H9 (cell line): Measurements from ENCODE around the gene EGLN1. TPM values are rescaled to one million over a fixed set of nuclear protein-coding genes. Genes with fewer than 3 reads are reported as not detected.

ENCODE experiments used
- DNase-seq: peaks from one replicate; pipeline ENCODE4 v3.0.0-alpha.2; 2017
- H2AFZ ChIP-seq: one replicate; pipeline ENCODE4 v1.6.1; 2013; ENCODE audit warnings: mild to moderate bottlenecking, low read length, control low read depth, moderate library complexity
- H2AK5ac ChIP-seq: 2 replicates; pipeline ENCODE4 v1.6.1; 2013; ENCODE audit warnings: low read length, control low read depth, mixed read lengths; ENCODE audit not compliant: insufficient read length
- H2BK120ac ChIP-seq: one replicate; pipeline ENCODE4 v1.6.1; 2013; ENCODE audit warnings: low read depth, mild to moderate bottlenecking, low read length, control low read depth, inconsistent platforms; ENCODE audit not compliant: poor library complexity, severe bottlenecking
- H2BK12ac ChIP-seq: 2 replicates; pipeline ENCODE4 v1.6.1; 2013; ENCODE audit warnings: low read length, control low read depth, mixed read lengths, low read depth; ENCODE audit not compliant: insufficient read length
- H2BK15ac ChIP-seq: 2 replicates; pipeline ENCODE4 v1.6.1; 2013; ENCODE audit warnings: low read depth, low read length, control low read depth
- H2BK20ac ChIP-seq: one replicate; pipeline ENCODE4 v1.6.1; 2013; ENCODE audit warnings: low read depth, mild to moderate bottlenecking, low read length, control low read depth, inconsistent platforms; ENCODE audit not compliant: poor library complexity, severe bottlenecking
- H2BK5ac ChIP-seq: 2 replicates; pipeline ENCODE4 v1.6.1; 2013; ENCODE audit warnings: low read length, control low read depth, mixed read lengths; ENCODE audit not compliant: insufficient read length
- H3K14ac ChIP-seq: 2 replicates; pipeline ENCODE4 v1.6.1; 2013; ENCODE audit warnings: low read length, control low read depth; ENCODE audit not compliant: insufficient read depth
- H3K18ac ChIP-seq: 2 replicates; pipeline ENCODE4 v1.6.1; 2013; ENCODE audit warnings: low read depth, mild to moderate bottlenecking, mixed read lengths, low read length, control low read depth; ENCODE audit not compliant: insufficient read length
- H3K23ac ChIP-seq: 2 replicates; pipeline ENCODE4 v1.6.1; 2013; ENCODE audit warnings: low read length, control low read depth, mixed read lengths, low read depth; ENCODE audit not compliant: insufficient read length
- H3K23me2 ChIP-seq: 2 replicates; pipeline ENCODE4 v1.6.1; 2013; ENCODE audit warnings: low read depth, mild to moderate bottlenecking, mixed read lengths, low read length, control low read depth; ENCODE audit not compliant: insufficient read length, poor library complexity, severe bottlenecking
- H3K27ac ChIP-seq: 2 replicates; pipeline ENCODE4 v1.5.1; 2013; ENCODE audit warnings: low read length, control low read depth, mixed read lengths, low read depth; ENCODE audit not compliant: insufficient read length
- H3K27me3 ChIP-seq: 2 replicates; pipeline ENCODE4 v1.6.1; 2013; ENCODE audit warnings: low read length, control low read depth, inconsistent platforms; ENCODE audit not compliant: insufficient read depth
- H3K4ac ChIP-seq: 2 replicates; pipeline ENCODE4 v1.6.1; 2013; ENCODE audit warnings: low read depth, mild to moderate bottlenecking, control low read depth, inconsistent platforms, low read length, moderate library complexity
- H3K4me1 ChIP-seq: 2 replicates; pipeline ENCODE4 v1.6.1; 2013; ENCODE audit warnings: low read length, control low read depth, inconsistent platforms; ENCODE audit not compliant: insufficient read depth
- H3K4me2 ChIP-seq: 2 replicates; pipeline ENCODE4 v1.6.1; 2013; ENCODE audit warnings: low read length, control low read depth, mixed read lengths; ENCODE audit not compliant: insufficient read length, insufficient read depth
- H3K56ac ChIP-seq: 2 replicates; pipeline ENCODE4 v1.6.1; 2013; ENCODE audit warnings: low read depth, mild to moderate bottlenecking, mixed read lengths, low read length, control low read depth; ENCODE audit not compliant: insufficient read length
- H3K79me1 ChIP-seq: 2 replicates; pipeline ENCODE4 v1.6.1; 2013; ENCODE audit warnings: low read depth, mild to moderate bottlenecking, moderate library complexity, low read length, control low read depth, inconsistent platforms; ENCODE audit not compliant: insufficient read depth, poor library complexity, severe bottlenecking
- H3K79me2 ChIP-seq: 2 replicates; pipeline ENCODE4 v1.6.1; 2013; ENCODE audit warnings: low read length, control low read depth, inconsistent platforms; ENCODE audit not compliant: insufficient read depth
- H3K9ac ChIP-seq: 2 replicates; pipeline ENCODE4 v1.6.1; 2013; ENCODE audit warnings: low read length, control low read depth, mixed read lengths; ENCODE audit not compliant: insufficient read length; ENCODE audit errors: extremely low read depth
- H3K9me3 ChIP-seq: one replicate; pipeline ENCODE4 v1.6.1; 2013; ENCODE audit warnings: low read depth, low read length, inconsistent platforms; ENCODE audit not compliant: control insufficient read depth
- H3T11ph ChIP-seq: one replicate; pipeline ENCODE4 v1.6.1; 2013; ENCODE audit warnings: mild to moderate bottlenecking, low read length, control low read depth, inconsistent platforms
- H4K20me1 ChIP-seq: one replicate; pipeline ENCODE4 v1.6.1; 2013; ENCODE audit not compliant: control insufficient read depth, insufficient read length, insufficient read depth
- H4K5ac ChIP-seq: 2 replicates; pipeline ENCODE4 v1.6.1; 2013; ENCODE audit warnings: low read depth, mild to moderate bottlenecking, mixed read lengths, low read length, control low read depth; ENCODE audit not compliant: insufficient read length
- H4K8ac ChIP-seq: replicated peaks from 2 replicates; pipeline ENCODE4 v1.6.1; 2013; ENCODE audit warnings: low read length, control low read depth, mixed read lengths, low read depth; ENCODE audit not compliant: insufficient read length
- H4K91ac ChIP-seq: 2 replicates; pipeline ENCODE4 v1.6.1; 2013; ENCODE audit warnings: low read depth, mild to moderate bottlenecking, moderate library complexity, mixed read lengths, low read length, control low read depth; ENCODE audit not compliant: insufficient read length
- H3K27ac Mint-ChIP-seq, 3 experiments: 2 replicates in 2 of 3; 3 replicates in 1 of 3; pipeline ENCODE4 v1.8.0; 2020 to 2021; ENCODE audit warnings: mixed read lengths in 3 of 3, mild to moderate bottlenecking in 1 of 3, moderate library complexity in 1 of 3
- H3K27me3 Mint-ChIP-seq: 2 replicates; pipeline ENCODE4 v1.8.0; 2021; ENCODE audit warnings: low read depth, mild to moderate bottlenecking, moderate library complexity, mixed read lengths
- H3K36me3 Mint-ChIP-seq, 3 experiments: 2 replicates in 2 of 3; 3 replicates in 1 of 3; pipeline ENCODE4 v1.8.0; 2020 to 2021; ENCODE audit warnings: low read depth in 3 of 3, mixed read lengths in 3 of 3; ENCODE audit not compliant: insufficient read depth in 1 of 3
- H3K4me1 Mint-ChIP-seq, 2 experiments: 2 replicates each; pipeline ENCODE4 v1.8.0; 2020; ENCODE audit warnings: mixed read lengths in 2 of 2
- H3K4me3 Mint-ChIP-seq, 2 experiments: 2 replicates in 1 of 2; 3 replicates in 1 of 2; pipeline ENCODE4 v1.8.0; 2020 to 2021; ENCODE audit warnings: mild to moderate bottlenecking in 2 of 2, mixed read lengths in 2 of 2, moderate library complexity in 1 of 2
- H3K9me3 Mint-ChIP-seq, 2 experiments: 2 replicates in 1 of 2; 3 replicates in 1 of 2; pipeline ENCODE4 v1.8.0; 2020; ENCODE audit warnings: mild to moderate bottlenecking in 2 of 2, mixed read lengths in 2 of 2, moderate library complexity in 1 of 2
- CTCF ChIP-seq: fragments of 200-600 bp; sonication (generic); conservative IDR thresholded peaks from 3 replicates; pipeline ENCODE4 v1.8.0; 2021; ENCODE audit warnings: antibody characterized with exemption, mild to moderate bottlenecking
- WGBS: extraction: QIAGEN DNeasy Blood & Tissue Kit; methylation state at CpG from one replicate; pipeline ENCODE4 v1.1.7; 2013; ENCODE audit warnings: missing lambda C conversion rate, low lambda C conversion rate, mixed read lengths; ENCODE audit not compliant: insufficient read length; ENCODE audit errors: extremely low coverage; 5-methylcytosine and 5-hydroxymethylcytosine counted together
- total RNA-seq: library from RNA; stranded (reverse); gene quantifications from 2 replicates; pipeline ENCODE4 v1.2.1, GENCODE V29; 2021

The EGLN1 gene
- total RNA-seq, 1 experiment from 2014 or later, result 8.4 TPM

DNA sequence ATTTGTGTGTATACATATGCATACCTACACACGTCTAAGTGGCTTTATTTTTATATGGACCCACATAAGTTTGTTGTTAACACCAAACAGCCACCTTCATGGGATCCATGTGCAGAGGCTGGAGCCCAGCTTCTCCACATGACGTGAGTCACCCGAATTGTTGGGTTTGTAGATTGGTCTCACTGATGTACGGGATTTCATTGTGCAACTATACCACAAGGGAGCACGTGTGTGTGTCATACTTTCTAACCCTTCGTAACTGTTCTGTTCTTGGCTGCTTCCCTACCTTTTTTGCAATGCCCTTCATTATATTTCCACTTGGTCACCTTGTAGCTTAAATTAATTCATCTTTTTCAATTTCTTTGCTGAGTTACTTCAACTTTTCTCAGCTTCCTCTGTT lies 63.0 kb downstream of the EGLN1 start:
- Mint-ChIP-seq H3K27ac (no peak overlapping the region; a peak in 1 of 7 replicates), H3K9me3 (no peaks in the 10 kb centered on the region), H3K27me3 (no peaks in the 10 kb centered on the region), H3K36me3 (peaks cover 0 to 3% (median 0%) of the 10 kb centered on the region in 3 experiments; a peak in 1 of 7 replicates), H3K4me1 (no peaks in the 10 kb centered on the region), H3K4me3 (no peak overlapping the region)
- Histone ChIP-seq H4K5ac (no peak overlapping the region), H2BK15ac (no peak overlapping the region), H4K20me1 (no peaks in the 10 kb centered on the region), H3K9ac (no peak overlapping the region), H3K4me2 (no peak overlapping the region), H4K8ac (no peak overlapping the region), H3K4ac (no peak overlapping the region), H3K56ac (no peak overlapping the region), H3K23me2 (no peaks in the 10 kb centered on the region), H3K27ac (no peak overlapping the region), H2BK120ac (no peak overlapping the region), H3K9me3 (no peaks in the 10 kb centered on the region), H2AFZ (no peak overlapping the region), H2BK20ac (no peak overlapping the region), H4K91ac (no peak overlapping the region), H3K4me1 (no peaks in the 10 kb centered on the region), H2BK12ac (no peak overlapping the region), H3K14ac (no peak overlapping the region), H3K23ac (no peak overlapping the region), H2BK5ac (no peak overlapping the region), H3T11ph (no peak overlapping the region), H3K79me1 (no peaks in the 10 kb centered on the region), H3K18ac (no peak overlapping the region), H2AK5ac (no peak overlapping the region), H3K79me2 (no peaks in the 10 kb centered on the region), H3K27me3 (no peaks in the 10 kb centered on the region)
- TF ChIP-seq CTCF, result no peak
- no peak for DNase-seq
- WGBS, result no CpG with 5 or more reads among the region's 6 CpGs
